A549 (cell line): Measurements from ENCODE around the gene ME2. TPM values are rescaled to one million over a fixed set of nuclear protein-coding genes. Genes with fewer than 3 reads are reported as not detected.
A peak's percentile ranks its signal among the peaks of the same experiment; 100 is the strongest.

Experiments used
- ATAC-seq, 2 experiments: fragments of 200-7000 bp in 1 of 2; fragments of >200 bp in 1 of 2; cut with Nextera tagmentation in 1 of 2; cut with Tn5 transposase in 1 of 2; 3 replicates each; pipeline versions ENCODE4 v1.8.0 to v1.9.1; 2018 to 2020; ENCODE audit warnings: mild to moderate bottlenecking in 1 of 2, moderate library complexity in 1 of 2
- CTCF ChIA-PET: fragments of 300-600 bp; sonication (Branson Sonifier 250); formaldehyde crosslinking; extraction: SDS; loops from one replicate; lab custom pipeline; 2021; ENCODE audit warnings: antibody characterized with exemption, inconsistent platforms; lab: Yijun Ruan, JAX
- POLR2A ChIA-PET: fragments of 350-600 bp; formaldehyde crosslinking; extraction: SDS; loops from one replicate; lab custom pipeline; 2021; ENCODE audit warnings: antibody characterized with exemption, inconsistent platforms; lab: Yijun Ruan, JAX
- DNase-seq, 2 experiments: peaks; one replicate each; pipeline versions ENCODE4 v3.0.0 to v3.0.0-alpha.2; 2011 to 2016; ENCODE audit warnings: low read depth in 1 of 2, low spot score in 1 of 2
- FAIRE-seq: peaks from 2 replicates; lab custom pipeline; 2011; peaks lifted over from hg19 to GRCh38; lab: Jason Lieb, UNC
- H3K27ac ChIP-seq, 2 experiments: fragments of >200 bp; sonication (Bioruptor Twin); formaldehyde crosslinking; 3 replicates each; pipeline ENCODE4 v1.5.1; 2016 to 2017
- H3K4me1 ChIP-seq: fragments of >200 bp; sonication (Bioruptor Twin); formaldehyde crosslinking; 3 replicates; pipeline ENCODE4 v1.6.1; 2016
- H3K4me2 ChIP-seq: fragments of >200 bp; sonication (Bioruptor Twin); formaldehyde crosslinking; 3 replicates; pipeline ENCODE4 v1.6.1; 2016
- H3K4me3 ChIP-seq: fragments of >200 bp; sonication (Bioruptor Twin); formaldehyde crosslinking; 3 replicates; pipeline ENCODE4 v1.5.1; 2016
- H3K9me3 ChIP-seq: fragments of >200 bp; sonication (Bioruptor Twin); formaldehyde crosslinking; 3 replicates; pipeline ENCODE4 v1.6.1; 2016
- CBX2 ChIP-seq: fragments of 200-600 bp; sonication (generic); IDR thresholded peaks from 2 replicates; pipeline ENCODE4 v1.6.1; 2016; ENCODE audit warnings: low read depth, mild to moderate bottlenecking, borderline replicate concordance
- CEBPB ChIP-seq, 2 experiments: fragments of >200 bp in 1 of 2; sonication (Bioruptor Twin) in 1 of 2; formaldehyde crosslinking in 1 of 2; IDR thresholded peaks; 2 replicates each; pipeline ENCODE4 v1.6.1; 2012 to 2016
- EHMT2 ChIP-seq: fragments of 200-600 bp; sonication (generic); IDR thresholded peaks from 2 replicates; pipeline ENCODE4 v1.6.1; 2016; ENCODE audit warnings: antibody characterized with exemption, low read depth, mild to moderate bottlenecking, moderate library complexity
- FOSB ChIP-seq: fragments of 250-450 bp; sonication (Bioruptor Pico); IDR thresholded peaks from 2 replicates; pipeline ENCODE4 v1.5.0; 2020; ENCODE audit warnings: mild to moderate bottlenecking, moderate library complexity
- FOSL2 ChIP-seq, 2 experiments: fragments of 450-650 bp in 1 of 2; fragments of >200 bp in 1 of 2; sonication (Bioruptor Twin) in 1 of 2; formaldehyde crosslinking; IDR thresholded peaks; 2 replicates each; pipeline versions ENCODE4 v1.5.0 to v1.6.1; 2016 to 2020; ENCODE audit warnings: mild to moderate bottlenecking in 1 of 2, moderate library complexity in 1 of 2
- GATA3 ChIP-seq: IDR thresholded peaks from 2 replicates; pipeline ENCODE4 v1.6.1; 2012; ENCODE audit warnings: borderline replicate concordance
- HDAC2 ChIP-seq: fragments of 200-600 bp; sonication (generic); IDR thresholded peaks from 2 replicates; pipeline ENCODE4 v1.6.1; 2016
- JUN ChIP-seq, 2 experiments: fragments of >200 bp; sonication (Bioruptor Twin); formaldehyde crosslinking; IDR thresholded peaks; 2 replicates in 1 of 2; 3 replicates in 1 of 2; pipeline ENCODE4 v1.6.1; 2016 to 2017
- JUNB ChIP-seq: fragments of >200 bp; sonication (Bioruptor Twin); formaldehyde crosslinking; IDR thresholded peaks from 2 replicates; pipeline ENCODE4 v1.6.1; 2016
- KDM1A ChIP-seq: fragments of 200-600 bp; sonication (generic); IDR thresholded peaks from 2 replicates; pipeline ENCODE4 v1.6.1; 2016; ENCODE audit warnings: low read depth, mild to moderate bottlenecking
- MAFK ChIP-seq: fragments of 450-650 bp; IDR thresholded peaks from 2 replicates; pipeline ENCODE4 v1.6.1; 2014; ENCODE audit not compliant: partially characterized antibody
- NPAS2 ChIP-seq: fragments of 250-450 bp; sonication (Bioruptor Pico); IDR thresholded peaks from 2 replicates; pipeline ENCODE4 v1.8.0; 2022; ENCODE audit warnings: mild to moderate bottlenecking, moderate library complexity, borderline replicate concordance
- PHF8 ChIP-seq: fragments of 200-600 bp; sonication (generic); IDR thresholded peaks from 2 replicates; pipeline ENCODE4 v1.6.1; 2016; ENCODE audit warnings: low read depth, mild to moderate bottlenecking, antibody characterized with exemption, moderate library complexity, borderline replicate concordance
- POLR2A ChIP-seq: IDR thresholded peaks from 2 replicates; pipeline ENCODE4 v1.6.1; 2012; ENCODE audit warnings: mild to moderate bottlenecking, low read length
- RARB ChIP-seq: fragments of 250-450 bp; sonication (Bioruptor Pico); IDR thresholded peaks from 2 replicates; pipeline ENCODE4 v1.8.0; 2021; ENCODE audit warnings: mild to moderate bottlenecking, moderate library complexity
- REST ChIP-seq: fragments of 200-600 bp; sonication (generic); IDR thresholded peaks from 2 replicates; pipeline ENCODE4 v1.6.1; 2016; ENCODE audit warnings: antibody characterized with exemption, mild to moderate bottlenecking, moderate library complexity
- ZFP36 ChIP-seq: fragments of 450-650 bp; IDR thresholded peaks from 2 replicates; pipeline ENCODE4 v1.6.1; 2014; ENCODE audit warnings: borderline replicate concordance; ENCODE audit not compliant: partially characterized antibody
- ZNF302 ChIP-seq: fragments of 250-450 bp; sonication (Bioruptor Pico); IDR thresholded peaks from 2 replicates; pipeline ENCODE4 v1.9.0; 2021; ENCODE audit warnings: inconsistent platforms, mild to moderate bottlenecking, moderate library complexity
- WGBS: methylation state at CpG from one replicate; pipeline ENCODE4 v1.1.6; 2017; ENCODE audit errors: missing lambda C conversion rate; 5-methylcytosine and 5-hydroxymethylcytosine counted together
- polyA plus RNA-seq, 4 experiments: library from polyadenylated mRNA; depleted of rRNA in 3 of 4; stranded (reverse); fragments of >200 nt; fragmentation: RNase III in 1 of 4; extraction: RNeasy Plus Mini Kit Qiagen cat#74134 plus additional on column Dnase treatment in 1 of 4; gene quantifications; 2 replicates in 3 of 4; 3 replicates in 1 of 4; pipeline ENCODE4 v1.2.3, GENCODE V29; 2011 to 2017
- TF ChIP-seq, protein P1 (sequence below): IDR thresholded peaks from 2 replicates; pipeline ENCODE4 v1.6.1; 2012
- TF ChIP-seq, protein P2 (sequence below): IDR thresholded peaks from 2 replicates; pipeline ENCODE4 v1.6.1; 2012; ENCODE audit warnings: low read depth, borderline replicate concordance
- TF ChIP-seq, protein P3 (sequence below): fragments of >200 bp; sonication (Bioruptor Twin); formaldehyde crosslinking; IDR thresholded peaks from 2 replicates; pipeline ENCODE4 v1.6.1; 2016

ME2 gene
- polyA plus RNA-seq, 2 of the 4 experiments (the other 2 are of a cell fraction), result 46.8 to 88.0 TPM

- Histone ChIP-seq H3K4me3 (no peak overlapping the region), H3K4me2 (peak overlapping the region; percentile 57), H3K4me1 (peaks cover 32% of the 10 kb centered on the region), H3K9me3 (no peaks in the 10 kb centered on the region), H3K27ac (peak overlapping the region; percentile 66 to 81)
- 1% methylated on average over 7 of the region's 7 CpGs for WGBS
- DNase-seq (peak in 1 of 2 experiments; percentile 81), ATAC-seq (peak; percentile 83 to 87; a peak in 5 of 6 replicates), FAIRE-seq (peak; percentile 61)
- ChIA-PET CTCF (interaction anchor here (1.6 to 1.7 kb wide), 2 partner anchors 9 to 50 kb away, joined by 4 to 6 read pairs; partner anchors contain the start of genes ME2 and MRO), POLR2A (interaction anchor here (1.2 to 2.7 kb wide), 3 partner anchors 8 to 160 kb away, joined by 3 to 28 read pairs (median 6); partner anchors contain the start of genes ME2 and SMAD4)
- TF ChIP-seq JUN (IDR thresholded peaks at IDR 0.05) (peak in 1 of 2 experiments; percentile 34; a peak in 2 of 5 replicates), JUNB (peak; percentile 73), FOSL2 (IDR thresholded peaks at IDR 0.05) (peak; percentile 75), FOSL2 (CRISPR knock-in tag; IDR thresholded peaks at IDR 0.05) (peak; percentile 86), GATA3 (peak; percentile 21; the same call in 1 of the 2 replicates), CEBPB (IDR thresholded peaks at IDR 0.05) (peak; percentile 16 to 22; a peak in 1 of 4 replicates), HDAC2 (no peak), NPAS2 (CRISPR knock-in tag) (no peak)
- TF ChIP-seq, protein P1, sequence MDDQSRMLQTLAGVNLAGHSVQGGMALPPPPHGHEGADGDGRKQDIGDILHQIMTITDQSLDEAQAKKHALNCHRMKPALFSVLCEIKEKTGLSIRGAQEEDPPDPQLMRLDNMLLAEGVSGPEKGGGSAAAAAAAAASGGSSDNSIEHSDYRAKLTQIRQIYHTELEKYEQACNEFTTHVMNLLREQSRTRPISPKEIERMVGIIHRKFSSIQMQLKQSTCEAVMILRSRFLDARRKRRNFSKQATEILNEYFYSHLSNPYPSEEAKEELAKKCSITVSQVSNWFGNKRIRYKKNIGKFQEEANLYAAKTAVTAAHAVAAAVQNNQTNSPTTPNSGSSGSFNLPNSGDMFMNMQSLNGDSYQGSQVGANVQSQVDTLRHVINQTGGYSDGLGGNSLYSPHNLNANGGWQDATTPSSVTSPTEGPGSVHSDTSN, result no peak
Measured at GRCh38 chr18:50870138-50870845, 8.6 kb upstream of the ME2 start.

DNA sequence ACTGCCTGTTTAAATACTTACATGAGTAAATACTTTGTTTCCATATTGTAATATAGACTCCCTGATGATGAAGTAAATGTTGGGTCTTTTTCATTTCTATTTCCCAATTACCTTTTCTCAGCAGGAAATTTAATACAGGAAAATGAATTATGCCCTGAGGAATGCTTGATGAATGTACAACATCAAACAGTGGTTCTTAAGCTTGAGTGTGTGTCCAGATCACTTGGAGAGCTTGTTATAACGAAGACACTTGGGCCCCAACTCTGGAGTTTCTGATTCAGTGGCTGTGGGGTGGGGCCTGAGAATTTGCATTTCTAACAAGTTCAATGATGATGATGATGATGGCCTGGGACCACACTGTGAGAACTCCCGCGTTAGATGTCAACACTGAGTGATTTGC lies 7.1 kb upstream of the ME2 start:
- Histone ChIP-seq H3K27ac (no peak overlapping the region), H3K4me2 (no peak overlapping the region), H3K9me3 (no peaks in the 10 kb centered on the region), H3K4me3 (no peak overlapping the region), H3K4me1 (peaks cover 32% of the 10 kb centered on the region)
- no peak for TF ChIP-seq EHMT2
- no peak for TF ChIP-seq PHF8
- no peak for TF ChIP-seq ZNF302
- FAIRE-seq, result no peak
- CTCF ChIA-PET, result no interaction called here
- no peak for DNase-seq
- POLR2A ChIA-PET, result no interaction called here
- 89% methylated on average over 3 of the region's 3 CpGs for WGBS
- ATAC-seq, result no peak

DNA sequence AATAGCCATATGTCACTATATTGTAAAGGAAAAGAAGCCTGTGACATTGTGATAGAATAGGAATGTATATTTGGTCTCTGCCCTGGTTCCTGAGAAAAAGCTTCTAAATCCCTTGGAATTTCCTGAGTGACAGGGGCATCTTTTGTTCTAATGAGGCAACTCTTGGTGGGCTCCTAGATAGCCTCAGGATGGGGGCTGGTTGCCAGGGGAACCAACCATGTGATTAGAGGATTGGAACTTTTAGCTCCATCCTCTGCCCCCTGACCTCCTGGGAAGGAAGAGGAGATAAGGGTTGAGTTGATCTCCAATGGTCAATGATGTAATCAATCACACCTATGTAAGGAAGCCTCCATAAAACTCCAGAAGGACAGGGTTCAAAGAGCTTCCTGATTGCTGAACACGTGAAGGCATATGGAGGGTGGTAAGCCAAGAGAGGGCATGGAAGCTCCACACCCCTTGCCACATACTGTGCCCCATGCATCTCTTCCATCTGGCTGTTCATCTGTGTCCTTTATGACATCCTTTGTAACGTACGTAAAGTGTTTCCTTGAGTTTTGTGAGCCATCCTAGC lies 2.9 kb upstream of the ME2 start:
- Histone ChIP-seq H3K4me1 (peaks cover 12% of the 10 kb centered on the region), H3K27ac (no peak overlapping the region), H3K4me2 (no peak overlapping the region), H3K4me3 (no peak overlapping the region), H3K9me3 (no peaks in the 10 kb centered on the region)
- ATAC-seq, result no peak
- FAIRE-seq, result no peak
- CTCF ChIA-PET, result no interaction called here
- WGBS, result 83% methylated on average over 3 of the region's 3 CpGs
- no peak for DNase-seq
- no peak for TF ChIP-seq RARB
- TF ChIP-seq POLR2A, result no peak
- TF ChIP-seq, protein P2, sequence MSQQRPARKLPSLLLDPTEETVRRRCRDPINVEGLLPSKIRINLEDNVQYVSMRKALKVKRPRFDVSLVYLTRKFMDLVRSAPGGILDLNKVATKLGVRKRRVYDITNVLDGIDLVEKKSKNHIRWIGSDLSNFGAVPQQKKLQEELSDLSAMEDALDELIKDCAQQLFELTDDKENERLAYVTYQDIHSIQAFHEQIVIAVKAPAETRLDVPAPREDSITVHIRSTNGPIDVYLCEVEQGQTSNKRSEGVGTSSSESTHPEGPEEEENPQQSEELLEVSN, result no peak
- no peak for TF ChIP-seq FOSB
- TF ChIP-seq MAFK, result no peak
- no peak for TF ChIP-seq ZFP36
- TF ChIP-seq, protein P3, sequence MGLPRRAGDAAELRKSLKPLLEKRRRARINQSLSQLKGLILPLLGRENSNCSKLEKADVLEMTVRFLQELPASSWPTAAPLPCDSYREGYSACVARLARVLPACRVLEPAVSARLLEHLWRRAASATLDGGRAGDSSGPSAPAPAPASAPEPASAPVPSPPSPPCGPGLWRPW, result no peak
- TF ChIP-seq KDM1A, result no peak
- no peak for TF ChIP-seq CBX2
- TF ChIP-seq NPAS2 (CRISPR knock-in tag), result no peak
- no peak for TF ChIP-seq HDAC2
- TF ChIP-seq REST, result no peak
- TF ChIP-seq, all 56 proteins: peak for 0
- POLR2A ChIA-PET, result no interaction called here
